Hematopoietic multipotent progenitor cell treated with erythropoietin and hydrocortisone succinate and interleukin-3 and kit ligand, for 17 days (in vitro differentiated cells): Measurements from ENCODE around the gene ETS2.

Experiments used
- DNase-seq: peaks from one replicate; pipeline ENCODE4 v3.0.0-alpha.2; 2015; ENCODE audit warnings: low spot score

The ETS2 gene

DNA sequence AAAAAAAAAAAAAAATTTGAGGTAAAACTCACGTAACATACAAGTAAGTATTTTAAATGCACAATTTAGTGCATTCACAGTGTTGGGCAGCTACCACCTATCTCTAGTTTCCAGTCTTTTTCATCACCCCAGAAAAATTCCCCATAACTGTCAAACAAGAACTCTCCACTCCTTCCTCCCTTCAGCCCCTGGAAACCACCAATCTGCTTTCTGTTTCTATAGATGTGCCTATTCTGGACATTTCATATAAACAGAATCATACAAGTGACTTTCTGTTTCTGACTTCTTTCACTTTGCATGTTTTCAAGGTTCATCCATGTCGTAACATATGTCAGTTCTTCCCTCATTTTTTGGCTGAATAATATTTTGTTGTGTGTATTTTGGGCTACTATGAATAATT lies 24.9 kb upstream of the ETS2 start:
- no peak for DNase-seq

DNA sequence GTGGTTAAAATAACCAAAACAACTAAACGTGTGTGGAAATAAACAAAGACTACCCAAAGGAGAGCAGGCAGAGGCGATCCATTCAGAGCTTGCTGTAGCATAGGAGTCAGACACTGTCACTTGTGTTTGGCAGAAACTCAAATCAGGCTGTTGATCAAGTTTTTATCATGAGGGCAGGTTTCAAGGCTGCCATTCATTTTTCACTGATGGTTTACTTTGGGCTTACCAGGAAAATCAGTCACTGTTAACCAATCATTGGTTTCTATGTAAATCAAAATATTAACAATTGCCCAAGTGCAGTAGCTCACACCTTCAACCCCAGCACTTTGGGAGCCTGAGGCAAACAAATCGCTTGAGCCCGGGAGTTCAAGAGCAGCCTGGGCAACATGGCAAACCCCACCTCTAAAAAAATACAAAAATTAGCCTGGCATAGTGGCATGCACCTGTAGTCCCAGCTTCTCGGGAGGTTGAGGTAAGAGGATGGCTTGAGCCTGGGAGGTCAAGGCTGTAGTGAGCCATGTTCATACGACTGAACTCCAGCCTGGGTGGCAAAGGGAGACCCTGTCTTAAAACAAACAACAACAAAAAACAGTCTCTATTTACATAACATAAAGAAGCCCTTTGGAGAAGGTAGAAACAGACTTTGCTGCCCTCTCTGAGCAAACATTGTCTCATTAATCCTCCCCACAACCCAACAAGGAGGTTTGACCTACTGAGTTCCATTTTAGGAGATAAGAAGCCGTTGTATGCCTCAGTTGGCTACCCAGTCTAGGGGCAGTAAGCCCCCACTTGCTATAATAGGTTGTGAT lies 21.1 kb upstream of the ETS2 start:
- DNase-seq = no peak

DNA sequence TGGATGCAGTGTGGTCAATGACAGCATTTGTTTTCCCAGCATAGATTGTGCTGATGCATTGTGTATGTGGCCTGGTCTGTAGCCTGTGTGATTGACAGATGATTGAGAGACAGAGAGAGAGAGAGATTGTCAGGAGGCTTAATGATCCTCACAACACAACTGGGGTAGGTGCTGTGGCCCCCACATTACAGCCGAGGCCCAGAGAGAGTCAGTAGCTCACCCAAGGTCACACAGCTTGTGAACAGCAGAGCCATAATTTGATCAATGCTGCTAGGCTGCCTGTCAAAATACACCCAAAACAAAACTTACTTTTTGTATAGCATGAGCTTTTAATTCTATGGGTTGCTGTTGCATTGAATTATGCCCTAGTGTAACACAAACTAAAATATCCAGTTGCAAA lies 20.2 kb upstream of the ETS2 start:
- DNase-seq = no peak

DNA sequence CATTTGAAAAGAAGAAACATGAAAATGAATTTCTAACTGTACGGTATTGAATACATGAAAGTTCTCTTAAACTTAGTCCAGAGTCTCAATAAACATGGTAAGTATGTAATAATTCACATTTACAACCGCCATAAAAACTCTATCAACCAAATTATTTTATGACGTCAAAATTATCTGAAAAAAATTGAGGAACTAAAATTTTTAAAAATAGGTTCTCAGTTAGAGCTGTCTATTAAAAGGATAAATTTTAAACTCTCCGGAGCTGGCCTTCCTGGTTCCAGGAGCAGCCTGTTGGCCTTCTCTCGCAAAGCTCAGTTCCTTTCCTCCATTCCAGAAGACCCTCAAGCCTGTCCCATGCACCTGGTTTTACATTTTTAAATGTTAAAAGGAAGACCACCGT lies 18.7 kb upstream of the ETS2 start:
- DNase-seq = no peak

DNA sequence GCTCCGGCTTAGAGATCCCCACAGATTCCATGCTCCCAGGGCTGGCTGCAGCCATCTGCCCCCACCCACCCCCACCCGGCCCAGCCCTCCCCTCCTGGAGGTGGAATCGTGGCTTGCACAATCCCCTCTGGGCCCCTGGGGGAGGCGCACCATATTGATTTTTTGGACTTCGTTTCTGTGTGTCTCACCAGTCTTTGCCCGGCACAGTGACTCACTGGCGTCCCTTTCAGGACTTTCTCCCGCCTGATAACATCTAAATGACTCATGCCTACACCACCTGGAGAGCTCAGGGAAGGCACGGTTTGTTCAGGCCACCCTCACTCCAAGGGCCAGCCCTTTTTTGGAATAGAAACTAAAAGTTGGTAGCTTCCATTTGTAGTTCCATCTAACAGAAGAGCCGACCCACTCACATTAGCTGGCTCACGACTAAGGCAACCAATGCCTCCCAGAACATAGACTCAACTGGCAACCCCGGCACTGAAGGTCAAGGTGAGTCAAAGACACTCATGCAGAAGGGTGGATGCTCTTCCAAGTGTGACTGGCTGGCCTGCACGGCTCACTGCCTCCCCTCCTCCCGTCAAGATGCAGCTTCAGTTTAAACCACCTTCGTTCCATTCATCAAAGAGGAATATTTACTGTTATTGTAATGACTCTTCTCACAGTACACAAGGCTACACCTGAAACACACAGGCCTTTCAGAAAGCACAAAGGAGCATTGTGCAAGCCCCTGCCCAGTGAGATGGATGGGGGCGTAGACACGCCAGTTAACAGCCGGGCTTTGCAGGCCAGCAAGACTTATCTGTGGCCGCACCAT lies 18.1 kb upstream of the ETS2 start:
- DNase-seq = no peak

DNA sequence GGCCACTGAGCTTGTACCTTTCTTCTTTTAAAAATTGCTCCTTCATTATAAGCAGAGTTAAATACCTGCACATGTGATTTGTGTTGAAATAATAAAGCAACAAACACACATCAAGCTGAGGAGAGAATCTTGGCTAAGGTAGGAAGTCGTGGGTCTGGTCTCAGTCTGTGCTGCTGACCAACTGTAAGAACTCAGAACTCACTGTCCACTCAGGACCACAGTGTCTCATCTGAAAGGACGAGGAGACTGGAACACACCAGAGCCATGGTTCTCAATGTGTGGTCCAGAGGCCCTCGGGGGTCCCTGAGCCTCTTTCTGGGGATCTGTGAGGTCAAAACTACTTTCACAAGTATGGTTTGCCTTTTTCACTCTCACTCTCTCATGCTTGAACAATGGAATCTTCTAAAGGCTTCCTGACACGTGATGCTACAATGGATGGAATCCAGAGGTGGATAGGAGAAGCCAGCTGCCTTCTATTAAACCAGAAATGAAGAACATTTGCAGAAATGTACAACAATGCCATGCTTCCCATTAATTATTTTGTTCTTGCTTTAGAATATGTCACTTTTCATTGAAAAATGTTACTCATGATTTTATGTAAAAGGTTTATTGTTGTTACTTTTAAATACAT lies 17.3 kb upstream of the ETS2 start:
- DNase-seq = no peak

DNA sequence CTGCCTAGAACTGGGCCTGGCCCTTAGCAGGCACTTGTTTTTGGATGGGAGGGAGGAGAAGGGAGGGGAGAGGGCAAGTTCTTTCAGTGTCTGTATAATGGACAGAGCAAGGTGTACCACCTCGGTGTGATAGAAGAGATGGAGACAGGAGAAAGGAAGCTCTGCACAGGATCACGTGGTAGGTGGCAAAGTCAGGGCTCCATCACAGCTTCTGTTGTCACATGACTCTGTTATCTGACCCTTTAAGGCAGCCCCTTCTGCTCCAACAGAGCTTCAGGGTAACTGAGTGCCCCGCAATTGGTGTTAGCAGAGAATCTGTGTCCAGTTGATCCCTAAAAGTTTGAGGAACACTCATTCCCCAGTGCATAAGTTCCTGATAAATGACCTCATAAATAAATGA lies 16.5 kb upstream of the ETS2 start:
- no peak for DNase-seq

DNA sequence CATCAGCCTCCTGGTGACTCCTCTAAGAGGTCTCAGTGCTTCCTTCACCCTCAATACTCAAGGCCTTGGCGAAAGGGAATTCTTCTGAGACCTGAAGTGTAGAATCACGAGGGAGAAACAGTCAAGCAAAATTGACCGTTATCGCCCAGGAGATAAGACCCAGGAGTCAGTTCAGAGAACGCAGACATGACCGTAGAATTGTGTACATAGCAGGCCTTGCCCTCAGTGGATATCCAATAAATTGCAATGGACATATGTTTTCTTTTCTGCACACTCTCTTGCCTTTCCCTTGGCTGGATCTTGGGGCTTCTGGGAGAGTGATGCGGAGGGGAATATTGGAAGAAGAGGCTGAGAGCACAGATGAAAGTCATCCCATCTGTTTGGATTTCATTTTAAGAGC lies 15.7 kb upstream of the ETS2 start:
- DNase-seq = no peak

DNA sequence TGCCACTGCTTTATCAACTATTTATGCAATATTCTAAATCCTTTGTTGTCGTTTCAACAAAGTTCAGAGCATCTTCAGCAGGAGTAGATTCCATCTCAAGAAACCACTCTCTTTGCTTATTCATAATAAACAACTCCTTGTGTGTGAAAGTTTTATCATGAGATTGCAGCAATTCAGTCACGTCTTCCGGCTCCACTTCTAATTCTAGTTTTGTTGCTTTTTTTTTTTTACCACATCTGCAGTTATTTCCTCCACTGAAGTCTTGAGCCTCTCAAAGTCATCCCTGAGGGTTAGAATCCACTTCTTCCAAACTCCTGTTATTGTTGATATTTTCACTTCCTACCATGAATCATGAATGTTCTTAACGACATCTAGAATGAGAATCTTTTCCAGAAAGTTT lies 14.8 kb upstream of the ETS2 start:
- DNase-seq = no peak

DNA sequence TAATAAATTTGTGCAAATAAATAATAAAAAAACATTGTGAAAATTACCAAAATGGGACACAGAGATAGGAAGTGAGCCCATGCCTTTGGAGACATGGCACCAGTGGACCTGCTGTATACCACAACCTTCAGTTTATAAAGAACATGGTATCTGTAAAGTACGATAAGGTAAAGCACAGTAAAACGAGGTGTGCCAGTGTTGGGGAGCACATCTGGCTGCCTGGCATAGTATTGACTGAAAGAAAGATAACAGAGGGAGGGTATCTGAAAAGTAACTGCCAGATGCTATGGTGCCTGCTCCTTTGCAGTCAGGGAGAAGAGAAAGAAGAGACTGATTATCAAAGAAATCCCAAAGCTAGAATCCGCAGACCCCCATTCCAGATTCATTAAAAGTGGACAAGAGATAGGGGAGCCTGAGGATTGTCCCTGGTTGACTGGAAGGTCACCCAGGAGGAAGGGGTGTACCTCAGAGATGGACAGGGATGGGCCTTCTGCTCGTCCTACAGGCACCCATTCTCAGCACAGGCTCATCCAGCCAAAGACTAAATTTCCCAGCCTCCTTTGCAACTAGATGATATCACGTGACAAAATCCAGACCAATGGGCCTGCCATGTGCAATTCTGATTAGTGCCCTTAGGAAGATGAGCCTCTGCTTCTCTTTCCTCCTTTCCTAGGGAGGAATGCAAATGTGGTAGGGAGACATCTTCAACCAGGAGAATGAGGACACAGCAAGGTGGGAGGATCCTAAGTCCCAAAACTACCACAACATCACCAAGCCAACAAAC lies 12.9 kb upstream of the ETS2 start:
- no peak for DNase-seq

DNA sequence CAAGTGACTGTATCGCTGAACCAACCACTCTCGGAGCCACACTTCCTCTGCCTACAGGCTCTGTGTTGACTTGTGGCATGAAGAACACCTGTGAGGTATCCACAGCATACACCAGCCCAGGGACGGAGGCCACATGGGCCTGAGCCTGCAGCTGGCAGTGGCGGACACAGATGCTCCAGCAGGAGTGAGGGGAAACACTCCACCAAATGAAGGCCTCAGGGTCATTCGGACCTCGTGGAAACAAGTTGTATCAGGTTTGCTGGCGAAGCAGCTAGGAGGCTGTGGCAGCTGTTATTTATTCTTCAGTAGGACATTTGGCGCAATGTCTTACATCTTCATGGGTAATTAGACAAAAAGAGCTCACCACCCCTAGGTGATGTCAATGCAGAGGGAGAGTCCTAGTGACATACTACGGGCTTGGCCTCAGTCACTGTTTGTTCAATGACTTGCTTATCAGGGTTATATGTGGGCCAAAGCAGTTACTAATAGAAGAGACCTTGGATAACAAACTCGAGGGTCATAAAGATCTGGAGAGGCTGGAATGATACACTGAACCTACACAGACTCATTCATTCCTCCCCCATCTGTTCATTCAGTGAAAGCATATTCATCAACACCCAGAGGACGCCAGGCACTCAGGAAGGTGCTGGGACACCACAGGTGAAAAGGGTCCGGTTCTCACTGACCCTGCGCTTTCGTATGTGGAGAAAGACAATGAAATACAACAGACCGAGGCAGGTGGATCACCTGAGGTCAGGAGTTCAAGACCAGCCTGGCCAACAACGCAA lies 11.6 kb upstream of the ETS2 start:
- DNase-seq = no peak

DNA sequence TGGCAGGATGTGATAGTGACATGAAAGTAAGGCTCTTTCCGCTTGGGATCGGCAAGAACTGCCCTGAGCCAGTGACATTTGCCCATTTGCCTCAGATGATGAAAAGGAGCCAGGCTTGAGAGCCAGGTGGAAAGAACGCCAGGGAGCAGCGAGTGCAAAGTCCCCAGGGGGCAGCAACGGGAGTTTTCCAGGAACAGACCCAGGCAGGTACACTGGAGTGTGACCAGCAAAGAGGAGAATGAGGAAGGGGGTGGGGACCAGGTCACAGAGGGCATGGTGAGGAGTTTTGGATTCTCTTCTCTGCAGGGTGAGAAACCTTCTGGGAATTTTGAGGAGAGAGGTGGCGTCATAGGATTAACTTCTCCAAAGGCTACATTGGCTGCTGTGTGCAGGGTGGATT lies 10.8 kb upstream of the ETS2 start:
- no peak for DNase-seq

DNA sequence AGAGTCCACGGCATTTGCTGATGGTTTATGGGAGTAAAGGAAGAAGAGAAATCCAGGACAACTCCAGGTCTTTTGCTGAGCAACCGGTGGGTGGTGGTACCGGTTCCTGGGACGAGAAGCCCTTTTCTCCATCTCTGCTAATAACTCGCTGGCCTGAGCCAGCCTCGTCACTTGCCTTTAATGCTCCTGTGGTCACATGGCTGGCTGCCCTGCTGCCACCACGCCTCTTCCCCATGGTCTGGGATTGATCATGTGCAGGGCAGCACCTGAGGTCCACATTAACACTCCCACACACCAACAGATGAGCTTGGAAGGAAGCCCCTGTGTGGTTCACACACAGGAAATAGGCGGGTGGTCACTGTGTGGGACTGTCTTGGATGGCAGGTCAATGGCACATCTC lies 10.3 kb upstream of the ETS2 start:
- no peak for DNase-seq

DNA sequence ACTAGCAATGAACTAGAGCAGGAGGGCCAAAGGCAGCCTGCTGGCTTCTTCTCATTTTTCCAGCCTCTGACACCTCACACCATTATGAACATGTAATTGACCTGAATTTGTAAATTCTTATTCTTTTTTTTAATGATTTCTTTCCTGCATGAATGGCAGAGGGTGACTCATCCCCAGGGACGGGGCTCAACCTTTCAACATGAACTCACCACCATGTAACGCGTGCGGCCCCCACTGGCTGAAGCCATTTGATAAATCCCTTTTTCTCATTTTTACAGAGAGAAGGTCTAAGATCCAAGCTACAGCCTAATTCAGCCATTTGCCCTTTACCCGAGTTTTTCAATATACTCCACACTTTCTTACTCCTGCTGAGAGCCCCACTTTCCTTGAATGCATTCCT lies 9.3 kb upstream of the ETS2 start:
- no peak for DNase-seq

DNA sequence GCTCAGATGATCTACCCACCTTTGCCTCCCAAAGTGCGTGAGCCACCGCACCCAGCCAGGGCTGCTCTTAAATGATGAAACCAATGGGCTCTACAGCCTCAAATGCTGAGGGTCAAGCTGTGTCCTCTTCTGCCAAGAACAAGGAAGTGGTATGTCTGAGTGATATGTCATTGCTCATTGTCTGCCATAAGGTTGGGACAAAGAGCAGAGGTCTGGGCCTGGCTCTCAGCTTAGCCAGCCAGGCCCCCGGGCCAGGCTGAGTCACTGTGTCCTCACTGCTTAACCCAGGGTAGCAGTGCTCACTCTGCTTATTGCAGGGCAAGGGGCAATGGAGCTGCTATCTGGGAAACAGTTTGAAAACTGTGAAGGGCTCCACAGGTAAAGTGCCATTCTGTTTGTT lies 8.3 kb upstream of the ETS2 start:
- no peak for DNase-seq

DNA sequence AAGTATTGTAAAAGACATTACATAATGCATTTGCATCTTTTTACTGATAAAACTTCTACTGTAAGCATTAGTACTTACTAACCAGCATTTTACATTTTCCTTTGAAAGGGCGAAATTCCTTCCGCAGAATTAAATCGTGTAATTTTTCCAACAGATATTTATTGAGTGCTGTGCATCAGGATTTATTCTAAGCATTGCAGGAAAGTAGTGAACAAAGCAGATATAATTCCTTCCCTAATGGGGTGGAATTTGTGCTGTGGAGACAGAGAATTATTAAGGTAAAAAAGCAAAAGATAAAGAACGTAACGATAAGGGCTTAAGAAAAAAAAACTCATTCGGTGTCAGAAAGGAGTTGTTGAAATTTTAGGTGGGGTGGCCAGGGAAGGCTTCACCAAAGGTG lies 7.6 kb upstream of the ETS2 start:
- DNase-seq = no peak

DNA sequence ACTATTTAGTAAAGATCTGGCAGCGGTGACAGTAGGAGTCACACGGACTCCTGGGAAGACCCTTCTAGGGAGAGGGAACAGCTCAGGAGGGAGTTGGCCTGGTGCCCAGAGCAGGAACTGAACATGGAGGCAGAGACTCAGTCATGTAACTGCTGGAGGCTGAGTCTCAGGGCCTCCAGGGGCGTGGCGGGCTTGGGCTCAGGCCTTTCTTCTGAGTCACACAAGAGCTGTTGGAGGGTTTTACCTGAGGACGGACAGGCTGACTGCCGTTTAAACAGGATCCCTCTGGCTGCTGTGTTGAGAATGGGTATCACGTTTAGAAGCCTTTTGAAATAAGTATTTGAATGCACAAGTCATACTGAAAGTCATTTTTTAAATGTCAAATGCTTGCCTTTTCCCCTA lies 7.2 kb upstream of the ETS2 start:
- no peak for DNase-seq

DNA sequence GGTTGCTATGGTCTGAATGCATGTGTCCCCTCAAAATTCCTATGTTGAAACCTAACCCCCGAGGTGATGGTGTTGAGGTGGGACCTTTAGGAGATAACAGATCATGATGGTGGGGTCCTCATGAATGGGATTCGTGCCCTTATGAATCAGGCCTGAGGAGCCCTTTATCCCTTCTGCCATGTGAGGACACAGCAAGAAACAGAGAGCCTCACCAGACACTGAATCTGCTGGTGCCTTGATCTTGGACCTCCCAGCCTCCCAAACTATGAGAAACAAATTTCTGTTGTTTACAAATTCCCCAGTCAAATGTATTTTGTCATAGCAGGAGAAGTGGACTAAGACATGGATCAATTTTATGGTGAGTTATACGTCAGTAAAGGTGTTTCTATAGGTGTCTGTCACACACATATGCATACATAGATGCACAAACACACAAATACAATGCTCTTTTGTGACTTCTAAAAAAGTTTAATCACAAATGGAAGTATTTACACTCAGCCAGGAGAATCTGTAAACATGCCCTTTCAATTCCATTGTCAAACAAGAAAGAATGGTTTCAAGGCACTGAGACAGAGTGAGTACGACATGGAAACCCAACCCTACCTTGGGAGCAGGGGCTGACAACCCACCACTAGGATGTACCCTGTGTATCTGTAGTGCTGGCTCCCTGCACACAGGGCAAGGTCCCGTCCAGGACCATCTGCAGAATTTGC lies 5.5 kb upstream of the ETS2 start:
- DNase-seq = no peak

DNA sequence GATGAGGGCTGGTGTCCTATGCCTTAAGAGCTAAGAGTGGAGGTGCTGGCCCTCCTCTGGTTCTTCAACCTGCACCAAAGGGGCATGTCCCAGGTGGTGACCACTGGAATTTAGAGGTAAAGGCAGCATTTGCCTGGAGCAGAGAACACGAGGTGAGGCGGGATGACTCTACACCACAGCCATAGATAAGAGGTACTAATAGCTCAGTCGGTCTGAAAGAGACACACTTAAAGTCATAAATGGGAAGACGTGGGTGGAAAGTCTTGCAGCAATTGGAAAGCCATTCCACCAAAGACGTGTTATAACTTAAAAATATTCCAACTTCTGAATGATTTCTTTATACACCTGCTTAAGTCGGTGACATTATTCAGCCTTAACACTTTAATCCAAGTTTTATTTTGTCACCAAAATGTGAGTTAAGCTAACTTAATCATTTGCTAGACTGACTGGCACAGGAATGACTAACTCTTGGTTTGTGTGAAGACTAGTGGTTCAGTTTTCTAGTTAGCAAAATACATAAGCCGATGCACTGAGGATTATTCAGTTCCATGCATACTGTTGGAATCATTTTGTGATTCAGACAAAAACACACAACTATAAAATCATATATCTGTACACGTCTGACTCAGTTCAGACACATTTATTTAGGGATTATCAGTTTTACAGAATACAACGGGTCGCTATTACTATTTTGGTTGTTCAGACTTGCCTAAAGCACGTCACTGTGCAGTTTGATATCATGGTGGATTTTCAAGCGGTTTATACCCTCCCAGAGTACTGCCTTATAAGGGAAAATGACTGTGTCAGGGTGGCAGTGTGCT lies 4.6 kb upstream of the ETS2 start:
- DNase-seq = no peak
